ENCODE data around the gene INPP4B.
A peak's percentile ranks its signal among the peaks of the same experiment; 100 is the strongest.

The INPP4B gene

DNA sequence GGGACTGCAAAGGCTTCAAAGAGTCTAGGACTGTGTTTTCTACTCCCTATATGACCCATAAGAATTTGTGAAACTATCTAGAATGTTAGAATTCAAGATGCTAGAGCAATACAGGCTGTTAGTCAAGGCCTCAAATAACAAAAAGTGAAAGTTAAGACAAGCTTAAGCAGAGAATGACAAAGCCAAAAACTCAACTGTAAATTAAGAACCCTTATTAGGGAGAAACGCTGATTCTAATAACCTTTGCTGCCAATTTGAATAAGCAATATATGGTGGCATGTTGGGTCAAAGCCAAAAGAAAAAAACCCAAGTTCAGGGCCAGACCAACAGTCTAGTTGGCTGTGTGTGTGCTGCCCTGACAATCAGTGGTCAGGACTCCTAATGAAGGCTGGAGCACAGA is 160.0 kb downstream of the INPP4B start:
- no peak overlapping the region for H3K4me3 ChIP-seq (ENCODE audit: low read length in 2 of 2)
- no CpG with 5 or more reads among the region's 1 CpG for WGBS, 2 donors (ENCODE audit: extremely low coverage in 2 of 2, insufficient read length in 2 of 2, insufficient replicate concordance in 1 of 2)
- H4K8ac ChIP-seq (ENCODE audit: low read depth, low read length): no peak overlapping the region
- no peak overlapping the region for H2BK12ac ChIP-seq (ENCODE audit: low read length)
- no peak for DNase-seq (ENCODE audit: low spot score)
- H3K4ac ChIP-seq (ENCODE audit: low read length): no peak overlapping the region
- H3K18ac ChIP-seq (ENCODE audit: low read length): no peak overlapping the region
- no peak overlapping the region for H3K4me2 ChIP-seq (ENCODE audit: insufficient read depth, low read length, poor library complexity, severe bottlenecking)
- H3K27ac ChIP-seq (replicated peaks; ENCODE audit: low read length): no peak overlapping the region
- no peaks in the 10 kb centered on the region for H3K4me1 ChIP-seq (ENCODE audit: control insufficient read depth in 2 of 2, insufficient read depth in 1 of 2, low read depth in 1 of 2, low read length in 2 of 2)
- H4K91ac ChIP-seq (ENCODE audit: low read depth, low read length, poor library complexity): no peak overlapping the region
- H3K23ac ChIP-seq (ENCODE audit: low read depth, low read length, poor library complexity): no peak overlapping the region
- no peak overlapping the region for H3K9ac ChIP-seq (ENCODE audit: low read depth, low read length, poor library complexity)
- no peaks in the 10 kb centered on the region for H3K27me3 ChIP-seq (ENCODE audit: control insufficient read depth in 3 of 3, insufficient read depth in 3 of 3, low read depth in 1 of 3, low read length in 3 of 3)
- H3K36me3 ChIP-seq (replicated peaks in 1 of 2; ENCODE audit: control insufficient read depth in 2 of 2, insufficient read depth in 2 of 2, low read length in 2 of 2): no peaks in the 10 kb centered on the region
- H2BK15ac ChIP-seq (ENCODE audit: low read length): no peak overlapping the region
- H2BK5ac ChIP-seq (ENCODE audit: low read length): no peak overlapping the region
- H2AK5ac ChIP-seq (ENCODE audit: low read depth, low read length): no peak overlapping the region
- H2BK120ac ChIP-seq (ENCODE audit: low read depth, low read length): no peak overlapping the region
- no peaks in the 10 kb centered on the region for H3K79me1 ChIP-seq (ENCODE audit: low read depth, low read length)
- no peak overlapping the region for H3K14ac ChIP-seq (ENCODE audit: low read length)
- no peak overlapping the region for H2AFZ ChIP-seq (ENCODE audit: low read length)
- no peaks in the 10 kb centered on the region for H3K9me3 ChIP-seq (replicated peaks in 1 of 2; ENCODE audit: control insufficient read depth in 2 of 2, insufficient read depth in 1 of 2, low read depth in 1 of 2, low read length in 2 of 2)

DNA sequence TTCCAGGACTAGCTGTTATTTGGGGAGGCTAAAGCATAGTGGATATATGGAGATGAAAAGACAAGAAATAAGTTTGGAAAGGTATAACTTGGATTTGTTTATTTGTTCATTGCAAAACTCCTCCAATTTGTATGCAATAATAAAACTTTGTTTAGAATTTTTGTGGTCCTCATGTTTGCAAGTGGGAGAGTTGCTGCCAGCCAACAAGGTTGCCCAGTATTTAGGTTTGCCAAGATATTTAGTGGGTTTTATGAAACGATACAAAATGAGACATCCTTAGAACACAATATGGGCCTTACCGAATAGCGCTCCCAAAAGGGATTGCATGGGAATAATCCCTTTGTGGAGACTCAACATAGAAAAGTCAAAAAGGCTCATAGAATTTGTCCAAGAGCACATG is 162.1 kb downstream of the INPP4B start:
- no peak overlapping the region for H2AFZ ChIP-seq (ENCODE audit: low read length)
- no peak overlapping the region for H2BK5ac ChIP-seq (ENCODE audit: low read length)
- no peak overlapping the region for H3K27ac ChIP-seq (replicated peaks; ENCODE audit: low read length)
- H3K14ac ChIP-seq (ENCODE audit: low read length): no peak overlapping the region
- no peak overlapping the region for H2BK15ac ChIP-seq (ENCODE audit: low read length)
- H2AK5ac ChIP-seq (ENCODE audit: low read depth, low read length): no peak overlapping the region
- H3K4me3 ChIP-seq (ENCODE audit: low read length in 2 of 2): no peak overlapping the region
- H2BK120ac ChIP-seq (ENCODE audit: low read depth, low read length): no peak overlapping the region
- no CpG with 5 or more reads among the region's 3 CpGs for WGBS, 2 donors (ENCODE audit: extremely low coverage in 2 of 2, insufficient read length in 2 of 2, insufficient replicate concordance in 1 of 2)
- no peaks in the 10 kb centered on the region for H3K36me3 ChIP-seq (replicated peaks in 1 of 2; ENCODE audit: control insufficient read depth in 2 of 2, insufficient read depth in 2 of 2, low read length in 2 of 2)
- no peak overlapping the region for H2BK12ac ChIP-seq (ENCODE audit: low read length)
- no peak overlapping the region for H4K91ac ChIP-seq (ENCODE audit: low read depth, low read length, poor library complexity)
- no peaks in the 10 kb centered on the region for H3K27me3 ChIP-seq (ENCODE audit: control insufficient read depth in 3 of 3, insufficient read depth in 3 of 3, low read depth in 1 of 3, low read length in 3 of 3)
- no peak overlapping the region for H3K23ac ChIP-seq (ENCODE audit: low read depth, low read length, poor library complexity)
- no peak overlapping the region for H4K8ac ChIP-seq (ENCODE audit: low read depth, low read length)
- H3K4me1 ChIP-seq (ENCODE audit: control insufficient read depth in 2 of 2, insufficient read depth in 1 of 2, low read depth in 1 of 2, low read length in 2 of 2): no peaks in the 10 kb centered on the region
- H3K4ac ChIP-seq (ENCODE audit: low read length): no peak overlapping the region
- DNase-seq (ENCODE audit: low spot score): no peak
- no peaks in the 10 kb centered on the region for H3K9me3 ChIP-seq (replicated peaks in 1 of 2; ENCODE audit: control insufficient read depth in 2 of 2, insufficient read depth in 1 of 2, low read depth in 1 of 2, low read length in 2 of 2)
- no peak overlapping the region for H3K18ac ChIP-seq (ENCODE audit: low read length)
- H3K9ac ChIP-seq (ENCODE audit: low read depth, low read length, poor library complexity): no peak overlapping the region
- H3K79me1 ChIP-seq (ENCODE audit: low read depth, low read length): no peaks in the 10 kb centered on the region
- no peak overlapping the region for H3K4me2 ChIP-seq (ENCODE audit: insufficient read depth, low read length, poor library complexity, severe bottlenecking)

DNA sequence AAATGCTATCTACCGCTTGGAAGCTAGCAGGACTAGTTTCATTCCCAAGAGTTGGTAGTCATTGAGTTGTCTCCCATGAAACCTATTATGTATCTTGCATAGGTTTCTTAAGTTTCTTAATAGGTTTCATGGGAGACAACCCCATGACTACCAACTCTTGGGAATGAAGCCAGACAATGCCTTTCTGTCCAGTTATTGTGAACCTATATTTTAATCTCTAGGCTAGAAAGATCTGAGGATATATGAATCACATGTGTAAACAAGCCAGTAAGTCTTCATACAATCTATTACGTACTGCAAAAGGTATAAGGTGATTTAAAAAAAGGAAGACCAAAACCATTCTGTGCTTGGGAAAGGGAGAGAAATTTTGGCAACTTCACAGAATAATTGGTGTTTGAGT is 162.6 kb downstream of the INPP4B start:
- Histone ChIP-seq H3K4me1 (ENCODE audit: control insufficient read depth in 2 of 2, insufficient read depth in 1 of 2, low read depth in 1 of 2, low read length in 2 of 2) (no peaks in the 10 kb centered on the region), H3K9ac (ENCODE audit: low read depth, low read length, poor library complexity) (no peak overlapping the region), H3K9me3 (replicated peaks in 1 of 2; ENCODE audit: control insufficient read depth in 2 of 2, insufficient read depth in 1 of 2, low read depth in 1 of 2, low read length in 2 of 2) (no peaks in the 10 kb centered on the region), H2BK15ac (ENCODE audit: low read length) (no peak overlapping the region), H2AK5ac (ENCODE audit: low read depth, low read length) (no peak overlapping the region), H4K91ac (ENCODE audit: low read depth, low read length, poor library complexity) (no peak overlapping the region), H2BK12ac (ENCODE audit: low read length) (no peak overlapping the region), H2AFZ (ENCODE audit: low read length) (no peak overlapping the region), H3K18ac (ENCODE audit: low read length) (no peak overlapping the region), H3K14ac (ENCODE audit: low read length) (no peak overlapping the region), H3K79me1 (ENCODE audit: low read depth, low read length) (no peaks in the 10 kb centered on the region), H2BK5ac (ENCODE audit: low read length) (no peak overlapping the region), H3K23ac (ENCODE audit: low read depth, low read length, poor library complexity) (no peak overlapping the region), H3K27ac (replicated peaks; ENCODE audit: low read length) (no peak overlapping the region), H2BK120ac (ENCODE audit: low read depth, low read length) (no peak overlapping the region), H4K8ac (ENCODE audit: low read depth, low read length) (no peak overlapping the region), H3K4me3 (ENCODE audit: low read length in 2 of 2) (no peak overlapping the region), H3K36me3 (replicated peaks in 1 of 2; ENCODE audit: control insufficient read depth in 2 of 2, insufficient read depth in 2 of 2, low read length in 2 of 2) (no peaks in the 10 kb centered on the region), H3K4ac (ENCODE audit: low read length) (no peak overlapping the region), H3K4me2 (ENCODE audit: insufficient read depth, low read length, poor library complexity, severe bottlenecking) (no peak overlapping the region), H3K27me3 (ENCODE audit: control insufficient read depth in 3 of 3, insufficient read depth in 3 of 3, low read depth in 1 of 3, low read length in 3 of 3) (no peaks in the 10 kb centered on the region)
- no peak for DNase-seq (ENCODE audit: low spot score)
- no CpG with 5 or more reads among the region's 2 CpGs for whole genome bisulfite sequencing, 2 donors (ENCODE audit: extremely low coverage in 2 of 2, insufficient read length in 2 of 2, insufficient replicate concordance in 1 of 2)

DNA sequence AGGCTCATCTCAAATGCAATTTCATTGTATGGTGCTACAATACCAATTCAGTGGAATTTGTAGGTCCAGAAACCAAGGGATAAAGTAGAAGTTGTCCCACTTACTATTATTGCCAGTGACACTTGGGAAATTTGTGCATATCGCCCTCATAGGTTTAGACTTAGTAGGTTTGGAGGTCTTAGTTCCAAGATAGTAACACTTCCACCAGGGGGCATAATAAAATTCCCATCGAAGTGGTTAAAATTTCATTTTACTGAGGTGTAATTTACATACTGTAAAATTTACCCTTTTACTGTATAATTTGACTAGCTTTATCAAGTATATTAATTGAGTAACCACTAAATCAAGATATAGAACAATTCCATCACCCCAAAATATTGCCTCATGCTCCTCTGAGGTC is 174.6 kb downstream of the INPP4B start:
- H4K8ac ChIP-seq (ENCODE audit: low read depth, low read length): peak overlapping the region; percentile 17
- H3K36me3 ChIP-seq (replicated peaks in 1 of 2; ENCODE audit: control insufficient read depth in 2 of 2, insufficient read depth in 2 of 2, low read length in 2 of 2): no peaks in the 10 kb centered on the region
- no peak overlapping the region for H2AK5ac ChIP-seq (ENCODE audit: low read depth, low read length)
- H2AFZ ChIP-seq (ENCODE audit: low read length): no peak overlapping the region
- no peaks in the 10 kb centered on the region for H3K4me1 ChIP-seq (ENCODE audit: control insufficient read depth in 2 of 2, insufficient read depth in 1 of 2, low read depth in 1 of 2, low read length in 2 of 2)
- H2BK12ac ChIP-seq (ENCODE audit: low read length): no peak overlapping the region
- no peak overlapping the region for H3K4me3 ChIP-seq (ENCODE audit: low read length in 2 of 2)
- no peaks in the 10 kb centered on the region for H3K79me1 ChIP-seq (ENCODE audit: low read depth, low read length)
- H4K91ac ChIP-seq (ENCODE audit: low read depth, low read length, poor library complexity): no peak overlapping the region
- peaks cover 0 to 3% of the 10 kb centered on the region in 2 donors for H3K9me3 ChIP-seq (replicated peaks in 1 of 2; ENCODE audit: control insufficient read depth in 2 of 2, insufficient read depth in 1 of 2, low read depth in 1 of 2, low read length in 2 of 2)
- H2BK120ac ChIP-seq (ENCODE audit: low read depth, low read length): no peak overlapping the region
- H2BK15ac ChIP-seq (ENCODE audit: low read length): no peak overlapping the region
- no peak overlapping the region for H3K14ac ChIP-seq (ENCODE audit: low read length)
- WGBS, 2 donors (ENCODE audit: extremely low coverage in 2 of 2, insufficient read length in 2 of 2, insufficient replicate concordance in 1 of 2): no CpG with 5 or more reads among the region's 2 CpGs
- no peak overlapping the region for H3K9ac ChIP-seq (ENCODE audit: low read depth, low read length, poor library complexity)
- H3K4ac ChIP-seq (ENCODE audit: low read length): no peak overlapping the region
- no peak for DNase-seq (ENCODE audit: low spot score)
- no peak overlapping the region for H2BK5ac ChIP-seq (ENCODE audit: low read length)
- no peaks in the 10 kb centered on the region for H3K27me3 ChIP-seq (ENCODE audit: control insufficient read depth in 3 of 3, insufficient read depth in 3 of 3, low read depth in 1 of 3, low read length in 3 of 3)
- no peak overlapping the region for H3K23ac ChIP-seq (ENCODE audit: low read depth, low read length, poor library complexity)
- H3K27ac ChIP-seq (replicated peaks; ENCODE audit: low read length): no peak overlapping the region
- no peak overlapping the region for H3K18ac ChIP-seq (ENCODE audit: low read length)
- no peak overlapping the region for H3K4me2 ChIP-seq (ENCODE audit: insufficient read depth, low read length, poor library complexity, severe bottlenecking)
